Right lobe of liver (tissue), 6 donors: ENCODE results near the gene HK1. TPM values are rescaled to one million over a fixed set of nuclear protein-coding genes. Genes with fewer than 3 reads are reported as not detected.

Experiments
- ATAC-seq, 4 donors: fragments of 200-7000 bp; cut with Tn5 transposase; one replicate each; pipeline ENCODE4 v1.9.1; 2020; ENCODE audit warnings: mild to moderate bottlenecking in 4 of 4, moderate library complexity in 4 of 4
- DNase-seq, 3 donors: peaks; one replicate each; pipeline ENCODE4 v3.0.0-alpha.2; 2020
- H3K27ac ChIP-seq, 3 donors: fragments of 200-600 bp; one replicate each; pipeline ENCODE4 v1.8.0; 2022
- H3K27me3 ChIP-seq, 2 donors: fragments of 200-600 bp; one replicate each; pipeline ENCODE4 v1.8.0; 2022
- H3K36me3 ChIP-seq, 4 donors: fragments of 200-600 bp; sonication (generic) in 1 of 4; one replicate each; pipeline versions ENCODE4 v1.5.1 to v1.8.0; 2017 to 2022; ENCODE audit warnings: control low read depth in 1 of 4
- H3K4me1 ChIP-seq, 4 donors: fragments of 200-600 bp; sonication (generic) in 1 of 4; one replicate each; pipeline versions ENCODE4 v1.5.1 to v1.8.0; 2017 to 2022; ENCODE audit warnings: control low read depth in 1 of 4
- H3K4me3 ChIP-seq, 3 donors: fragments of 200-600 bp; one replicate each; pipeline ENCODE4 v1.8.0; 2022
- H3K9me3 ChIP-seq, 4 donors: fragments of 200-600 bp; sonication (generic) in 1 of 4; one replicate each; pipeline versions ENCODE4 v1.5.1 to v1.8.0; 2017 to 2022; ENCODE audit warnings: control low read depth in 1 of 4
- CTCF ChIP-seq, 4 donors: fragments of 200-600 bp in 3 of 4; fragments of 450-650 bp in 1 of 4; IDR thresholded peaks; one replicate each; pipeline versions ENCODE4 v1.5.1 to v1.8.0; 2016 to 2022; ENCODE audit warnings: antibody characterized with exemption in 4 of 4, mild to moderate bottlenecking in 2 of 4
- POLR2A ChIP-seq: fragments of 450-650 bp; IDR thresholded peaks from one replicate; pipeline ENCODE4 v1.6.1; 2017; ENCODE audit warnings: antibody characterized with exemption, mild to moderate bottlenecking
- WGBS: methylation state at CpG from one replicate; pipeline ENCODE4 v1.1.6; 2018; ENCODE audit warnings: low coverage, low lambda C conversion rate; ENCODE audit not compliant: insufficient coverage; ENCODE audit errors: missing lambda C conversion rate; 5-methylcytosine and 5-hydroxymethylcytosine counted together
- intact Hi-C, 2 donors: fragments of 100-400 bp; cut with DNase I; formaldehyde crosslinking; loops; one replicate each; pipeline versions ENCODE4 v1.11.2 to v1.14.1; 2022
- total RNA-seq, 6 experiments: library from RNA; depleted of rRNA in 2 of 6; stranded (reverse); fragments of >200 nt in 2 of 6; fragmentation: NEBNext Ultra II Directional in 3 of 6; extraction: Animal tissue kit (Norgen Biotek cat#: 25700) in 3 of 6; gene quantifications; one replicate each; pipeline versions ENCODE4 v1.1.0 to v1.2.4, GENCODE V29; 2016 to 2023
- donor health status: DM: no; HTN: yes; CAD: no.
- donor health status: DM: no; HTN: no; CAD: no.
- donor health status: DM: no; HTN: no; CAD: no.
- donor health status: DM: no; HTN: yes; CAD: no.
- donor health status: DM: no; HTN: yes; CAD: no.

HK1 gene
- total RNA-seq, 6 experiments from 2014 or later: 4.2 to 28.0 (median 7.2) TPM

GRCh38 chr10:69362471-69362954 lies 84.2 kb downstream of the HK1 start:
- Histone ChIP-seq H3K27ac (no peak overlapping the region), H3K9me3 (no peaks in the 10 kb centered on the region), H3K4me1 (peaks cover 0 to 15% (median 0%) of the 10 kb centered on the region in 4 donors), H3K4me3 (no peak overlapping the region), H3K36me3 (no peaks in the 10 kb centered on the region), H3K27me3 (no peaks in the 10 kb centered on the region)
- DNase-seq: no peak
- 65% methylated on average over 5 of the region's 13 CpGs for WGBS
- no peak for TF ChIP-seq CTCF (IDR thresholded peaks at IDR 0.05)
- TF ChIP-seq POLR2A: no peak
- peak in 2 of 4 donors; percentile 14 to 28 for ATAC-seq
- intact Hi-C loops: no loop called here

- H3K36me3 ChIP-seq: no peaks in the 10 kb centered on the region
- intact Hi-C loops: no loop called here
- ATAC-seq (no peak), DNase-seq (no peak)
- no peaks in the 10 kb centered on the region for H3K27me3 ChIP-seq
- TF ChIP-seq CTCF (IDR thresholded peaks at IDR 0.05) (no peak), POLR2A (no peak)
- H3K9me3 ChIP-seq: no peaks in the 10 kb centered on the region
- H3K4me1 ChIP-seq: peaks cover 0 to 15% (median 0%) of the 10 kb centered on the region in 4 donors
- 88% methylated on average over 2 of the region's 5 CpGs for WGBS
- H3K27ac ChIP-seq: no peak overlapping the region
- H3K4me3 ChIP-seq: no peak overlapping the region
Observed at GRCh38 chr10:69363666-69364065, 85.4 kb downstream of the HK1 start.

GRCh38 chr10:69364232-69364940 lies 86.1 kb downstream of the HK1 start:
- intact Hi-C loops: no loop called here
- 54% methylated on average over 4 of the region's 9 CpGs for WGBS
- no peak for DNase-seq
- TF ChIP-seq CTCF (IDR thresholded peaks at IDR 0.05) (no peak), POLR2A (no peak)
- peaks cover 0 to 15% (median 0%) of the 10 kb centered on the region in 4 donors for H3K4me1 ChIP-seq
- H3K27me3 ChIP-seq: no peaks in the 10 kb centered on the region
- ATAC-seq: no peak
- H3K4me3 ChIP-seq: no peak overlapping the region
- H3K36me3 ChIP-seq: peaks cover 0 to 3% (median 0%) of the 10 kb centered on the region in 4 donors
- no peak overlapping the region for H3K27ac ChIP-seq
- H3K9me3 ChIP-seq: no peaks in the 10 kb centered on the region

GRCh38 chr10:69366738-69367137 lies 88.4 kb downstream of the HK1 start:
- H3K27me3 ChIP-seq: no peaks in the 10 kb centered on the region
- H3K36me3 ChIP-seq: peaks cover 0 to 9% (median 0%) of the 10 kb centered on the region in 4 donors
- ATAC-seq (no peak), DNase-seq (no peak)
- 76% methylated on average over 4 of the region's 5 CpGs for WGBS
- no peaks in the 10 kb centered on the region for H3K9me3 ChIP-seq
- no peak for TF ChIP-seq CTCF (IDR thresholded peaks at IDR 0.05)
- no peak for TF ChIP-seq POLR2A
- no peak overlapping the region for H3K4me3 ChIP-seq
- peaks cover 0 to 1% (median 0%) of the 10 kb centered on the region in 4 donors for H3K4me1 ChIP-seq
- intact Hi-C loops: no loop called here
- no peak overlapping the region for H3K27ac ChIP-seq
